ENCODE data around the gene MAN1A2. TPM values are rescaled to one million over a fixed set of nuclear protein-coding genes. Genes with fewer than 3 reads are reported as not detected.

Gene MAN1A2
- total RNA-seq, 2 experiments from 2014 or later, result 17.0 to 18.3 TPM

DNA sequence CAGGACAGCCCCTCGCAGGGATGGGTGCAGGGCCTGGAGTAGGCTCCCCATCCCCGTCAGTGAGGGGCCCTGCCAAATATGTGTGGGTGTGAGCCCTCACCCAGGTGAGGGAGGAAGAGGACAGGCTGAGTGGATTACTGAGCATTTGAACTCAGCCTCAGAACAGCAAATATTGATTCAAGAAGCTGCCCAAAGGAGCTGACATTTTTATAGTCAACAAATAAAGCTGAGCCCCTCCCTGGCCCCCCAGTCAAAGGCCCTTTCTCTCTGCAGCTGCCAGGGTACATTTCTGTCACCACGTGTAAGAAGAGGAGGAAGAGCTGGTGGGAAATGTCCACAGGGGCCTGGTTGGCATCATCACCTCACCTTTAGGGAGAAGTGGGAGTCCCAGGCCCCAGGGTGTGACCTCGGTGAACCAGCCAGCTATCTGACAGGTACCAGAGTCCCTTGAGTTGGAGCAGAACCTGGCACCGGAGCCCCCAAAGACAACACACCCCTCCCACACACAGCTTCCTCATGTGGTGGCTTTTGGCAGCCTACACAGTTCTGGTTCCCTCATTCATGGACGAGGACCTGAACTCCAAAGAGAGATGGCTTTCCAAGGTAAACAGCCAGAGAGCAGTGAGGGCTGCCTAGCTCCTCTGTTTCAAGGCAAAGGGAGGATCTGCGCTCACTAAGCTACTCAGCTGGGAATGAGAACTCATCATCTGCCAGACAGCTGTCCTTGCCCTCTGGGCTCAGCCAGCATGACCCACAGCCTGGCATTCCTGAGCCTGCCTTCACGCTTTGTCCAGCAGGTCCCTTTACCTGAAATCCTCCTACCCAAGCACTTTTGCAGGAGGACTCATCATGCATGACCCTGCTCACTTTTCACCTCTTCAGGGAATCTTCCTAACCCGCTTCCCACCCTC is 195.6 kb downstream of the MAN1A2 start:
- peaks cover 4% of the 10 kb centered on the region for H3K27me3 Mint-ChIP-seq
- H3K9me3 Mint-ChIP-seq, result peaks cover 7% of the 10 kb centered on the region
- H3K36me3 Mint-ChIP-seq, result peaks cover 6% of the 10 kb centered on the region
- H3K4me1 Mint-ChIP-seq, result peaks cover 2% of the 10 kb centered on the region
- H3K4me3 Mint-ChIP-seq, result no peak overlapping the region
- H3K27ac Mint-ChIP-seq, result no peak overlapping the region
- no peak for DNase-seq

DNA sequence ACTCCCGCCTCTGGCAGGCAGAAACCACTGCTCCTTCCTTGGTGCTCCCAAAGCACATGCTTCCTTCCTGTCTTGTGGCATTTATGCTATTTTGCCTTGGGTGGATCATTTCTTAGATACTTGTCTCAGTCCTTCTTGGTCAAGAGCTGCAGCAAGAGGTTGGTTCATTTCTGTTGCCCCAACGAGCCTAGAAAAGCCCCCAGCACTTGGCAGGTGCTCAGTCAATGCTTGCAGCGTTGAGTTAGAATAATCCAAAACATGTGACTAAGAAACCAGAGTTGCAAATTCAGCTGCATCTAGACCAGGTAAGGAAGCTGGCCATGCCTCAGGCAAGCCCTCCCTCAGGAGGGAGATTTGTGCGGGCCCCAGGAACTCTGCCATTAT is 196.2 kb downstream of the MAN1A2 start:
- H3K4me1 Mint-ChIP-seq, result peaks cover 2% of the 10 kb centered on the region
- no peak overlapping the region for H3K4me3 Mint-ChIP-seq
- peaks cover 7% of the 10 kb centered on the region for H3K9me3 Mint-ChIP-seq
- peaks cover 6% of the 10 kb centered on the region for H3K36me3 Mint-ChIP-seq
- H3K27ac Mint-ChIP-seq, result no peak overlapping the region
- peaks cover 4% of the 10 kb centered on the region for H3K27me3 Mint-ChIP-seq
- no peak for DNase-seq

DNA sequence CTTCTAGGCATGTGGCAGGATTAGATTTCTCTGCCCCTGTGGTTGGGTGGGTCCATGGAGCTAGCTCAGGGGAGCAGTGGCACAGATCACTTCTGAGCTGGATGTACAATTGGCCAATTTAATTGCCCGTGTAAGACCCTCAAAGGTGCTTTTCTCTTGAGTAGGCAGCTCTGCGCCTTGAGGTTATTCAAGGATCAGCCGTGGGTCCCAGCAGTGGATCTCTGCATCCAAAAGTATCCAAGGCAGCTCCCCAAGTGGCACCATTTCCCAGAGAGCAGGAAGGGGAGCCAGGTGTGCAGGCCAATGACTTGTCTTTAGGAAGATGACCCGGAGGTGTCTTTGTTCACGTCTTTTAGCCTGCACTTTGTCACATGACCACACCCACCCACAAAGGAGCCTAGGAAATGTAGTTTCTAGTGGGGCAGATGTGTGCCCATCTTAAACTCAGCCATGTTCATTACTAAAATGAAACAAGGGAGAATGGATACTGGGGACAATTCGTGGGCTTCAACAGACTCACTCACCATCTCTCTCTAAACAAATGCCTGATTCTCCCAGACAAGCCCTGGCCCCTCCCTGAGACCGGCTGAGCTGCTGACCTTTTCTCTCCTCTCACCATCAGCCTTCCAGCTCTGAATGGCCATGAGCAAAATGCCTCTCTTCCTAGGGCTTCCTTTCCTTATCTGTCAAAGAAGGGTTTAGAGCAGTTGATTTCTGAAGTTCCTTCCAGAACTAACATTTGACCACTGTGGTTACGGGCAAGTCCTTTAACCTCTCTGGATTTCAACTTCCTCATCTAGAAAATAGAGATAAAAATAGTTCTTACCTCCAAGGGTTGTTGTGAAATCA is 197.2 kb downstream of the MAN1A2 start:
- no peak for DNase-seq
- Mint-ChIP-seq H3K4me3 (no peak overlapping the region), H3K36me3 (peaks cover 3% of the 10 kb centered on the region), H3K4me1 (peaks cover 2% of the 10 kb centered on the region), H3K27ac (no peak overlapping the region), H3K9me3 (peaks cover 4% of the 10 kb centered on the region), H3K27me3 (peaks cover 4% of the 10 kb centered on the region)

- H3K36me3 Mint-ChIP-seq, result no peaks in the 10 kb centered on the region
- no peak overlapping the region for H3K4me3 Mint-ChIP-seq
- H3K27ac Mint-ChIP-seq, result no peak overlapping the region
- no peaks in the 10 kb centered on the region for H3K9me3 Mint-ChIP-seq
- peaks cover 2% of the 10 kb centered on the region for H3K4me1 Mint-ChIP-seq
- no peak for DNase-seq
- peaks cover 4% of the 10 kb centered on the region for H3K27me3 Mint-ChIP-seq
Observed at GRCh38 chr1:117565076-117565556, 197.9 kb downstream of the MAN1A2 start.

- Mint-ChIP-seq H3K27ac (no peak overlapping the region), H3K27me3 (peaks cover 4% of the 10 kb centered on the region), H3K4me1 (peaks cover 2% of the 10 kb centered on the region), H3K4me3 (no peak overlapping the region), H3K9me3 (no peaks in the 10 kb centered on the region), H3K36me3 (no peaks in the 10 kb centered on the region)
- no peak for DNase-seq
Observed at GRCh38 chr1:117565745-117566455, 198.7 kb downstream of the MAN1A2 start.

- Mint-ChIP-seq H3K4me3 (no peak overlapping the region), H3K4me1 (peaks cover 2% of the 10 kb centered on the region), H3K27me3 (peaks cover 4% of the 10 kb centered on the region), H3K27ac (no peak overlapping the region), H3K36me3 (no peaks in the 10 kb centered on the region), H3K9me3 (no peaks in the 10 kb centered on the region)
- DNase-seq, result no peak
Observed at GRCh38 chr1:117566556-117566955, 199.3 kb downstream of the MAN1A2 start.

- no peaks in the 10 kb centered on the region for H3K9me3 Mint-ChIP-seq
- no peak overlapping the region for H3K27ac Mint-ChIP-seq
- H3K4me1 Mint-ChIP-seq, result peaks cover 2% of the 10 kb centered on the region
- DNase-seq, result no peak
- peaks cover 4% of the 10 kb centered on the region for H3K27me3 Mint-ChIP-seq
- no peak overlapping the region for H3K4me3 Mint-ChIP-seq
- H3K36me3 Mint-ChIP-seq, result no peaks in the 10 kb centered on the region
Observed at GRCh38 chr1:117567435-117567834, 200.2 kb downstream of the MAN1A2 start.

GRCh38 chr1:117567976-117568375 is 200.7 kb downstream of the MAN1A2 start:
- H3K4me3 Mint-ChIP-seq, result no peak overlapping the region
- H3K36me3 Mint-ChIP-seq, result no peaks in the 10 kb centered on the region
- no peak for DNase-seq
- no peak overlapping the region for H3K27ac Mint-ChIP-seq
- peaks cover 4% of the 10 kb centered on the region for H3K27me3 Mint-ChIP-seq
- peaks cover 7% of the 10 kb centered on the region for H3K4me1 Mint-ChIP-seq
- H3K9me3 Mint-ChIP-seq, result no peaks in the 10 kb centered on the region

- Mint-ChIP-seq H3K27ac (no peak overlapping the region), H3K27me3 (no peaks in the 10 kb centered on the region), H3K9me3 (no peaks in the 10 kb centered on the region), H3K4me3 (no peak overlapping the region), H3K4me1 (peaks cover 12% of the 10 kb centered on the region), H3K36me3 (no peaks in the 10 kb centered on the region)
- no peak for DNase-seq
Observed at GRCh38 chr1:117568999-117569398, 201.8 kb downstream of the MAN1A2 start.

DNA sequence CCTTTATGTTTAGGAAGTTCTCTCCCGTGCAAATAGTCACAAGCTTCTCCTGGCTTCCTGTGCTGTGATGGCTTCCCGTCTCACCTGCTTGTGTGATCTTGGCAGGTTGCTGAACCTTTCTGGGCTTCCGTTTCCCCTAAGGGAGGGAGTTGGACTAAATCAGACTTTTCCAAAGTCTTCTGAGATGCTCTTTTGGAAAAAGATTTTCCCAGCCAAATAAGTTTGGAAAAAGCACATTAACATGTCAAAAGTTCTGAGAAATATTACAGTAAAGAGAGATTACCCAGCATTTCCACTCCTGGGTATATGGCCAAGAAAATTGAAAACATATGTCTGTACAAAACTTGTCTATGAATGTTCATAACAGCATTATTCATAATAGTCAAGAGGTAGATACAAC is 202.6 kb downstream of the MAN1A2 start:
- H3K36me3 Mint-ChIP-seq, result no peaks in the 10 kb centered on the region
- no peaks in the 10 kb centered on the region for H3K27me3 Mint-ChIP-seq
- H3K9me3 Mint-ChIP-seq, result no peaks in the 10 kb centered on the region
- peaks cover 10% of the 10 kb centered on the region for H3K4me1 Mint-ChIP-seq
- no peak for DNase-seq
- H3K27ac Mint-ChIP-seq, result no peak overlapping the region
- H3K4me3 Mint-ChIP-seq, result no peak overlapping the region

DNA sequence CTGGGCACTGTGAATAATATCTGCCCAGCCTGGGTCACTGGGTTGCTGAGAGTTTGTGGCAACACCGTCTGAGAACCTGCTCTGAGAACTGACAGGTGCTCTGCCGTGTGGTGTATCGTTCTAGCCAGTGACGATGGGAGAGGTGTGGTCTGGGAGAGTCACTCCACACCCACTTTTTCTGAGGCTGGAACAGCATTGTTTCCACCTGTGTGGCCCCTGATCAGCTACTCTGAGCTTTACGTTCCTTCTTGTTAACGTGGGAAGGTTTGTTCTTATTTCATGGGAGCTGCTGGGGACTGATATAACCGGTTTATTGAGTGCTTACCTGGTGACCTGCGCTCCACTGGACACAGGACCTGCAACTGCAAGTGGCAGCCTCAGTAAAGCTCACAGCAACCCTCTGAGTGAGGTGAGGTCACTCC is 203.8 kb downstream of the MAN1A2 start:
- DNase-seq, result no peak
- no peaks in the 10 kb centered on the region for H3K27me3 Mint-ChIP-seq
- H3K9me3 Mint-ChIP-seq, result no peaks in the 10 kb centered on the region
- H3K27ac Mint-ChIP-seq, result no peak overlapping the region
- H3K4me1 Mint-ChIP-seq, result peaks cover 10% of the 10 kb centered on the region
- H3K36me3 Mint-ChIP-seq, result no peaks in the 10 kb centered on the region
- H3K4me3 Mint-ChIP-seq, result no peak overlapping the region

GRCh38 chr1:117571496-117571895 is 204.2 kb downstream of the MAN1A2 start:
- no peak for DNase-seq
- Mint-ChIP-seq H3K9me3 (no peaks in the 10 kb centered on the region), H3K27ac (no peak overlapping the region), H3K27me3 (no peaks in the 10 kb centered on the region), H3K4me1 (peaks cover 10% of the 10 kb centered on the region), H3K4me3 (no peak overlapping the region), H3K36me3 (no peaks in the 10 kb centered on the region)

DNA sequence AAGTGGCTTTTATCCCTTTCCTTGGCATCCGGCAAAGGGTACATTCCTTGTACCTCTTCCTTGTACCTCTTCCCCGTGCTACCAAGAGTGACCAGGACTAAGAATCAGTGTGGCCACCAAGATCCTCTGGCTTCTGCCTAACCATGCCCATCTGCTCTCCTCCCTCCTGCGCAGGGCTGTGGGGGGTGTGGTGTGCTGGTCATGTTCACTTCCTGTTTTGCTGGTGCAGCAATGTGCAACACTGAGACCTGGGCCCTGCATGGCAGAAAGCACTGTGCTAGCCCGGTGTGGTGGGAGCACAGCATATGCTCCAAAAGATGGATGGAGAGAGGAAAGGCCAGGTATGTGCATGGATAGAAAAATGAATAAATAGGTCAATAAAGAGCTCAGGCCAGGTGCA is 205.3 kb downstream of the MAN1A2 start:
- Mint-ChIP-seq H3K36me3 (no peaks in the 10 kb centered on the region), H3K27me3 (no peaks in the 10 kb centered on the region), H3K9me3 (no peaks in the 10 kb centered on the region), H3K4me3 (no peak overlapping the region), H3K27ac (no peak overlapping the region), H3K4me1 (peaks cover 10% of the 10 kb centered on the region)
- DNase-seq, result no peak

GRCh38 chr1:117573386-117574023 is 206.3 kb downstream of the MAN1A2 start:
- Mint-ChIP-seq H3K4me1 (peaks cover 10% of the 10 kb centered on the region), H3K36me3 (no peaks in the 10 kb centered on the region), H3K27me3 (no peaks in the 10 kb centered on the region), H3K4me3 (no peak overlapping the region), H3K27ac (no peak overlapping the region), H3K9me3 (no peaks in the 10 kb centered on the region)
- no peak for DNase-seq
